Measurements from ENCODE around the gene ARHGEF37.

GRCh38 chr5:149631506-149631905 is 50.2 kb downstream of the ARHGEF37 start:
- TF ChIP-seq TEAD4 (IDR thresholded peaks at IDR 0.05) (no peak), EP300 (IDR thresholded peaks at IDR 0.05; ENCODE audit: borderline replicate concordance) (no peak), FOXM1 (IDR thresholded peaks at IDR 0.05; ENCODE audit: borderline replicate concordance, low read depth) (no peak), YY1 (IDR thresholded peaks at IDR 0.05; ENCODE audit: low read depth) (no peak), CREB1 (IDR thresholded peaks at IDR 0.05; ENCODE audit: low read depth) (no peak), REST (IDR thresholded peaks at IDR 0.05; ENCODE audit: low read depth) (no peak), ZBTB7A (IDR thresholded peaks at IDR 0.05; ENCODE audit: low read depth) (no peak), RAD21 (IDR thresholded peaks at IDR 0.05; ENCODE audit: low read depth) (no peak), CEBPB (IDR thresholded peaks at IDR 0.05) (no peak)

All from Ishikawa (cell line).